GM12878 (cell line): Measurements from ENCODE around the gene SH2D7.

Experiments
- BHLHE40 ChIP-seq, 2 experiments: fragments of 450-650 bp in 1 of 2; IDR thresholded peaks; 2 replicates each; pipeline ENCODE4 v1.6.1; 2011 to 2017; ENCODE audit warnings: low read depth in 2 of 2, borderline replicate concordance in 1 of 2, improper control_type of control experiment in 1 of 2, low read length in 1 of 2, mild to moderate bottlenecking in 1 of 2
- CBX3 ChIP-seq: fragments of 200-600 bp; sonication (generic); IDR thresholded peaks from 2 replicates; pipeline ENCODE4 v1.6.1; 2016; ENCODE audit warnings: low read depth, borderline replicate concordance
- CREM ChIP-seq: IDR thresholded peaks from 2 replicates; pipeline ENCODE4 v1.6.1; 2014; ENCODE audit warnings: antibody characterized with exemption, low read depth
- EZH2 ChIP-seq: IDR thresholded peaks from 2 replicates; pipeline ENCODE4 v1.6.1; 2012; ENCODE audit warnings: low read depth, mild to moderate bottlenecking, control low read depth, inconsistent platforms, low read length, borderline replicate concordance; ENCODE audit not compliant: control insufficient read depth
- POLR2A ChIP-seq: IDR thresholded peaks from 2 replicates; pipeline ENCODE4 v1.6.1; 2011; ENCODE audit warnings: low read depth, mild to moderate bottlenecking, low read length
- TBL1XR1 ChIP-seq: IDR thresholded peaks from 2 replicates; pipeline ENCODE4 v1.6.1; 2012; ENCODE audit warnings: low read depth, low read length, improper control_type of control experiment
- TF ChIP-seq, protein P1 (sequence below), 3 experiments: IDR thresholded peaks in 2 of 3; conservative IDR thresholded peaks in 1 of 3; 2 replicates each; pipeline ENCODE4 v1.5.1; 2011; ENCODE audit warnings: low read depth in 3 of 3, low read length in 3 of 3, mild to moderate bottlenecking in 3 of 3, control low read depth in 2 of 3, moderate library complexity in 2 of 3, inconsistent platforms in 1 of 3, mixed read lengths in 1 of 3; ENCODE audit not compliant: control insufficient read depth in 2 of 3, insufficient read depth in 1 of 3; ENCODE audit errors: extremely low read depth in 1 of 3

GRCh38 chr15:78051596-78051995 is 40.8 kb upstream of the SH2D7 start:
- TF ChIP-seq, protein P1, sequence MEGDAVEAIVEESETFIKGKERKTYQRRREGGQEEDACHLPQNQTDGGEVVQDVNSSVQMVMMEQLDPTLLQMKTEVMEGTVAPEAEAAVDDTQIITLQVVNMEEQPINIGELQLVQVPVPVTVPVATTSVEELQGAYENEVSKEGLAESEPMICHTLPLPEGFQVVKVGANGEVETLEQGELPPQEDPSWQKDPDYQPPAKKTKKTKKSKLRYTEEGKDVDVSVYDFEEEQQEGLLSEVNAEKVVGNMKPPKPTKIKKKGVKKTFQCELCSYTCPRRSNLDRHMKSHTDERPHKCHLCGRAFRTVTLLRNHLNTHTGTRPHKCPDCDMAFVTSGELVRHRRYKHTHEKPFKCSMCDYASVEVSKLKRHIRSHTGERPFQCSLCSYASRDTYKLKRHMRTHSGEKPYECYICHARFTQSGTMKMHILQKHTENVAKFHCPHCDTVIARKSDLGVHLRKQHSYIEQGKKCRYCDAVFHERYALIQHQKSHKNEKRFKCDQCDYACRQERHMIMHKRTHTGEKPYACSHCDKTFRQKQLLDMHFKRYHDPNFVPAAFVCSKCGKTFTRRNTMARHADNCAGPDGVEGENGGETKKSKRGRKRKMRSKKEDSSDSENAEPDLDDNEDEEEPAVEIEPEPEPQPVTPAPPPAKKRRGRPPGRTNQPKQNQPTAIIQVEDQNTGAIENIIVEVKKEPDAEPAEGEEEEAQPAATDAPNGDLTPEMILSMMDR (IDR thresholded peaks at IDR 0.05 in 2 of 3, conservative IDR thresholded peaks at IDR 0.05 in 1 of 3; ENCODE audit: control insufficient read depth in 2 of 3, extremely low read depth in 1 of 3, insufficient read depth in 1 of 3, low read depth in 3 of 3, low read length in 3 of 3), result no peak
- TF ChIP-seq TBL1XR1, result no peak
- TF ChIP-seq CREM, result no peak
- no peak for TF ChIP-seq EZH2
- no peak for TF ChIP-seq CBX3
- TF ChIP-seq POLR2A, result no peak
- TF ChIP-seq BHLHE40 (IDR thresholded peaks at IDR 0.05; ENCODE audit: borderline replicate concordance in 1 of 2, low read depth in 2 of 2, low read length in 1 of 2), result no peak
